A673 (cell line): ENCODE results near the gene HNRNPUL2. TPM values are rescaled to one million over a fixed set of nuclear protein-coding genes. Genes with fewer than 3 reads are reported as not detected.
"Not testable (repeated sequence)": the region's sequence is repeated elsewhere in the genome, so short reads cannot be mapped to it uniquely, and the experiment has no call there.

Experiments
- BruUV-seq: library from RNA; stranded (reverse); fragments of 400-500 nt; replicated peaks from 2 replicates; lab custom pipeline; 2021; lab: Mats Ljungman, UMichigan
- CTCF ChIA-PET: fragments of 300-600 bp; sonication (Branson Sonifier 250); formaldehyde crosslinking; loops from one replicate; lab custom pipeline; 2022; ENCODE audit warnings: antibody characterized with exemption; lab: Charles Lee
- POLR2A ChIA-PET: fragments of 300-600 bp; sonication (Branson Sonifier 250); formaldehyde crosslinking; loops from one replicate; lab custom pipeline; 2022; ENCODE audit warnings: antibody characterized with exemption; ENCODE audit not compliant: low non-redundant PET; lab: Charles Lee
- DNase-seq: peaks from one replicate; pipeline ENCODE4 v3.0.0-alpha.2; 2015; ENCODE audit warnings: low spot score
- H3K27ac ChIP-seq: fragments of 200-600 bp; sonication (generic); 2 replicates; pipeline ENCODE4 v1.5.1; 2016; ENCODE audit warnings: mixed run types, low read depth, mild to moderate bottlenecking, mixed read lengths, antibody characterized with exemption, low read length; ENCODE audit not compliant: poor library complexity, severe bottlenecking
- H3K27me3 ChIP-seq: fragments of 200-600 bp; sonication (generic); replicated peaks from 2 replicates; pipeline ENCODE4 v1.6.1; 2017; ENCODE audit warnings: mixed run types, low read depth, mild to moderate bottlenecking, mixed read lengths, antibody characterized with exemption, low read length; ENCODE audit not compliant: insufficient read depth, poor library complexity
- H3K36me3 ChIP-seq: fragments of 200-600 bp; sonication (generic); 2 replicates; pipeline ENCODE4 v1.6.1; 2016; ENCODE audit warnings: mixed run types, mild to moderate bottlenecking, mixed read lengths, antibody characterized with exemption, low read length; ENCODE audit not compliant: insufficient read depth, poor library complexity, severe bottlenecking
- H3K4me1 ChIP-seq: fragments of 200-600 bp; sonication (generic); 2 replicates; pipeline ENCODE4 v1.6.1; 2017; ENCODE audit warnings: mixed run types, mild to moderate bottlenecking, mixed read lengths, antibody characterized with exemption, low read length; ENCODE audit not compliant: insufficient read depth, poor library complexity, severe bottlenecking
- H3K4me3 ChIP-seq: fragments of 200-600 bp; sonication (generic); 2 replicates; pipeline ENCODE4 v1.5.1; 2016; ENCODE audit warnings: low read depth, mixed run types, mild to moderate bottlenecking, mixed read lengths, low read length; ENCODE audit not compliant: poor library complexity, severe bottlenecking
- H3K9me3 ChIP-seq: fragments of 200-600 bp; sonication (generic); 2 replicates; pipeline ENCODE4 v1.6.1; 2016; ENCODE audit warnings: mixed run types, low read depth, mild to moderate bottlenecking, mixed read lengths, antibody characterized with exemption, low read length; ENCODE audit not compliant: poor library complexity, severe bottlenecking
- EZH2 ChIP-seq: fragments of 200-600 bp; sonication (generic); IDR thresholded peaks from 2 replicates; pipeline ENCODE4 v1.6.1; 2017; ENCODE audit warnings: borderline replicate concordance, low read depth, mild to moderate bottlenecking, mixed read lengths, antibody characterized with exemption, low read length; ENCODE audit not compliant: poor library complexity, severe bottlenecking
- intact Hi-C: fragments of 100-400 bp; cut with micrococcal nuclease; formaldehyde crosslinking; loops from one replicate; pipeline ENCODE4 v1.10.0; 2022; ENCODE audit not compliant: unreplicated experiment
- total RNA-seq: library from RNA; stranded (reverse); gene quantifications from 2 replicates; pipeline ENCODE4 v1.2.3, GENCODE V29; 2021
- TF ChIP-seq, protein P1 (sequence below): fragments of 300-800, 200-600 bp; sonication (generic); conservative IDR thresholded peaks from 2 replicates; pipeline ENCODE4 v1.5.1; 2017; ENCODE audit warnings: low read depth, mild to moderate bottlenecking, antibody characterized with exemption, low read length, moderate library complexity, mixed read lengths

The HNRNPUL2 gene
- total RNA-seq, 1 experiment from 2014 or later, result 104 TPM

DNA sequence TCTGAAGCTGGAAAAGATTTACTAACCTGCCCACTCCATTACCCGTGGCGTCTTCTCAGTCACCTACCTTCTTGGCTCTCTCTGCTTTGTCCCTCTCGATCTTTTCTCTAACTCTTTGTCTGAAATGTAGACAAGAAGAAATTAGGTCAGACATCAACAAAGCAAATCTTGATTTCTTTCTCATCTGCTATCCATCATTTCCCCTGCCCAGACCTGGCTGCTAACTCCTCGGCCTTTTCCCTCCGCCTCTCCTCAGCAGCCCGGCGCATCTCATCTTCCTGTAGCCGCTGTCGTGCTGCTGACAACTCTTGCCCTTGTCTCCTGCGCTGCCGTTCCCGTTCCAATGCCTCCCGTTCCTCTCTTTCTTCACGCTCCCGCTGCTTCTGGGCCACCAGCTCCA, 49.5 kb downstream of the HNRNPUL2 start:
- no peak for TF ChIP-seq EZH2
- TF ChIP-seq, protein P1, sequence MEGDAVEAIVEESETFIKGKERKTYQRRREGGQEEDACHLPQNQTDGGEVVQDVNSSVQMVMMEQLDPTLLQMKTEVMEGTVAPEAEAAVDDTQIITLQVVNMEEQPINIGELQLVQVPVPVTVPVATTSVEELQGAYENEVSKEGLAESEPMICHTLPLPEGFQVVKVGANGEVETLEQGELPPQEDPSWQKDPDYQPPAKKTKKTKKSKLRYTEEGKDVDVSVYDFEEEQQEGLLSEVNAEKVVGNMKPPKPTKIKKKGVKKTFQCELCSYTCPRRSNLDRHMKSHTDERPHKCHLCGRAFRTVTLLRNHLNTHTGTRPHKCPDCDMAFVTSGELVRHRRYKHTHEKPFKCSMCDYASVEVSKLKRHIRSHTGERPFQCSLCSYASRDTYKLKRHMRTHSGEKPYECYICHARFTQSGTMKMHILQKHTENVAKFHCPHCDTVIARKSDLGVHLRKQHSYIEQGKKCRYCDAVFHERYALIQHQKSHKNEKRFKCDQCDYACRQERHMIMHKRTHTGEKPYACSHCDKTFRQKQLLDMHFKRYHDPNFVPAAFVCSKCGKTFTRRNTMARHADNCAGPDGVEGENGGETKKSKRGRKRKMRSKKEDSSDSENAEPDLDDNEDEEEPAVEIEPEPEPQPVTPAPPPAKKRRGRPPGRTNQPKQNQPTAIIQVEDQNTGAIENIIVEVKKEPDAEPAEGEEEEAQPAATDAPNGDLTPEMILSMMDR, result no peak
- no peaks in the 10 kb centered on the region for H3K27me3 ChIP-seq
- H3K4me1 ChIP-seq, result peaks cover 31% of the 10 kb centered on the region
- peak overlapping the region; percentile 26 for H3K27ac ChIP-seq
- peaks cover 39% of the 10 kb centered on the region for H3K36me3 ChIP-seq
- H3K4me3 ChIP-seq, result peak overlapping the region; percentile 85
- intact Hi-C loops, result no loop called here
- ChIA-PET CTCF (no interaction called here), POLR2A (interaction anchor here (1.0 kb wide), 1 partner anchor 13 kb away, joined by 4 read pairs; the partner anchor contains the start of genes C11orf98 and CSKMT)
- no peak for DNase-seq
- H3K9me3 ChIP-seq, result no peaks in the 10 kb centered on the region
- no TSS peak for BruUV-seq

- no peak overlapping the region for H3K4me3 ChIP-seq
- TF ChIP-seq, protein P1, result no peak
- no peak for TF ChIP-seq EZH2
- no peaks in the 10 kb centered on the region for H3K9me3 ChIP-seq
- peaks cover 37% of the 10 kb centered on the region for H3K4me1 ChIP-seq
- H3K36me3 ChIP-seq, result peaks cover 39% of the 10 kb centered on the region
- H3K27me3 ChIP-seq, result no peaks in the 10 kb centered on the region
- H3K27ac ChIP-seq, result peak overlapping the region; percentile 26
- POLR2A ChIA-PET, result interaction anchor here (1.0 kb wide), 1 partner anchor 12 kb away, joined by 4 read pairs; the partner anchor contains the start of genes C11orf98 and CSKMT
- no TSS peak for BruUV-seq
- intact Hi-C loops, result no loop called here
- DNase-seq, result no peak
- CTCF ChIA-PET, result interaction anchor here (0.5 kb wide), 1 partner anchor 188 kb away, joined by 5 read pairs; no protein-coding TSS in a partner anchor
These were observed 50.1 kb downstream of the HNRNPUL2 start for GRCh38 chr11:62677156-62677555.

DNA sequence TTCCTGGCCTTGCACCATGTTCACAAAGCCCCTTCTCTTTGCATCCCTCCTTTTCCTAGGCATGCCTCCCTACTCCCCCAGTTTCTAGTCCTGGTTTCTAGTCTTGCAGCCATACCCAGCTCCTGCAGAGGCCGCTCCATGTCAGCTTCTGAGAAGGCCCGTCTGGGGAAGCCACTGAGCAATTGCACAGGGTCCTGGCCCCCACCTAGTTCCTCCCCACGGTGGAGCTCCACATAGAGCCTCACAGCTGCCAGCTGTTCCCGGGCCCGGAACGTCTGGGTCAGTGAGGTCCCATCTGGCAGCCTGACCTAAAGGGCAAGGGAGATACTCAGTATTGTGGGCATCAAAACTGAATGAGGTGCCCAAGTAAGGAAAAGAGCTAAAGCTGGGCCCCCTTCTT, 50.6 kb downstream of the HNRNPUL2 start:
- H3K27ac ChIP-seq, result peak overlapping the region; percentile 26
- intact Hi-C loops, result no loop called here
- DNase-seq, result no peak
- no peaks in the 10 kb centered on the region for H3K27me3 ChIP-seq
- BruUV-seq, result no TSS peak
- ChIA-PET POLR2A (interaction anchor here (1.0 kb wide), 1 partner anchor 12 kb away, joined by 4 read pairs; the partner anchor contains the start of genes C11orf98 and CSKMT), CTCF (interaction anchor here (0.5 kb wide), 1 partner anchor 189 kb away, joined by 5 read pairs; no protein-coding TSS in a partner anchor)
- H3K9me3 ChIP-seq, result no peaks in the 10 kb centered on the region
- no peak for TF ChIP-seq EZH2
- TF ChIP-seq, protein P1, result no peak
- no peak overlapping the region for H3K4me3 ChIP-seq
- peaks cover 39% of the 10 kb centered on the region for H3K36me3 ChIP-seq
- peaks cover 38% of the 10 kb centered on the region for H3K4me1 ChIP-seq

- Histone ChIP-seq H3K4me1 (peaks cover 38% of the 10 kb centered on the region), H3K36me3 (peaks cover 39% of the 10 kb centered on the region)
- H3K27ac ChIP-seq, H3K27me3 ChIP-seq, H3K9me3 ChIP-seq, DNase-seq, H3K4me3 ChIP-seq, BruUV-seq, intact Hi-C loops: not testable (repeated sequence)
- POLR2A ChIA-PET, result interaction anchor here (0.6 kb wide), 1 partner anchor 122 kb away, joined by 3 read pairs; no protein-coding TSS in a partner anchor
- CTCF ChIA-PET, result interaction anchor here (0.7 kb wide), 1 partner anchor 112 kb away, joined by 3 read pairs; the partner anchor contains the start of gene TMEM179B
These were observed 51.8 kb downstream of the HNRNPUL2 start for GRCh38 chr11:62675415-62675814.
